GM21723 (cell line): ENCODE results near the gene S100A8.
"Not testable (repeated sequence)": the region's sequence is repeated elsewhere in the genome, so short reads cannot be mapped to it uniquely, and the experiment has no call there.

Experiments used
- ATAC-seq: cut with Tn5 transposase; IDR thresholded peaks from one replicate; pipeline ENCODE4 v1.9.1; 2021; ENCODE audit warnings: mild to moderate bottlenecking, moderate library complexity; ENCODE audit not compliant: unreplicated experiment

Gene S100A8

DNA sequence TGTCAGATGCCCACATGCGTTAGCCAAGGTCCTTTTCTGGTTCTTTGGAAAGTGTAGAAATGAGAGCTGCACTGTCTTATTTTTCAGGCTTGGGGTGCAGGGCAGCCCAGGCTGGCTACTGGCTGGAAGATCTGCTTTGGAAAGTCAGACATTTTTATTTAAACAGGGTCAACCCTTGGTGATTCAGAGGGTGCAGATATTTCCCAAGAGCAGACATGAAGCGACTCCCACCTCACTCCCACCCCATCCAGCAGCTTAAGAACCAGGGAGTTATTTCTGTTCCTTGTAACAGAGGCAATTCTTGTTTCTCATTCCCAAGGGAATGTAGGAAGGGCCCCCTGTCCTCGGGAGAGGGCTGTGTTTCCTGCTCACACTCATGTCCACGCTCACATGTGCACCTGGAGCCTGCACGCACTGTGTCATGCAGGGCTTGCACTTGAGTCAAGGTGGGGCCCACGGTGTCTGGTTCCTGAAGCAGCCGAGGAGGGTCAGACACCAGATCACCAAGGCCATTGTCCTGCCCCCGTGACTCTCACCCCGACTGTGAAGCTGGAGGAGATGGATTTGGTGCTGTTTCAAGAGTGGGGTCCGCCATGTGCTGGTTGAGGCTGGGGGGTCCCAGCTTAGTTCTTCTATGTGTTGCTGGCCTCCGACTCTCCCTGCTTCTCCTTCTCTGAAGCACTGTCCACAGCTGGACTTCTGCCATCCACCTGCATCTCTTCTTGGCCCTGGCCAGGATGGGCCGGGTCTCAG is 26.4 kb upstream of the S100A8 start:
- ATAC-seq = no peak

DNA sequence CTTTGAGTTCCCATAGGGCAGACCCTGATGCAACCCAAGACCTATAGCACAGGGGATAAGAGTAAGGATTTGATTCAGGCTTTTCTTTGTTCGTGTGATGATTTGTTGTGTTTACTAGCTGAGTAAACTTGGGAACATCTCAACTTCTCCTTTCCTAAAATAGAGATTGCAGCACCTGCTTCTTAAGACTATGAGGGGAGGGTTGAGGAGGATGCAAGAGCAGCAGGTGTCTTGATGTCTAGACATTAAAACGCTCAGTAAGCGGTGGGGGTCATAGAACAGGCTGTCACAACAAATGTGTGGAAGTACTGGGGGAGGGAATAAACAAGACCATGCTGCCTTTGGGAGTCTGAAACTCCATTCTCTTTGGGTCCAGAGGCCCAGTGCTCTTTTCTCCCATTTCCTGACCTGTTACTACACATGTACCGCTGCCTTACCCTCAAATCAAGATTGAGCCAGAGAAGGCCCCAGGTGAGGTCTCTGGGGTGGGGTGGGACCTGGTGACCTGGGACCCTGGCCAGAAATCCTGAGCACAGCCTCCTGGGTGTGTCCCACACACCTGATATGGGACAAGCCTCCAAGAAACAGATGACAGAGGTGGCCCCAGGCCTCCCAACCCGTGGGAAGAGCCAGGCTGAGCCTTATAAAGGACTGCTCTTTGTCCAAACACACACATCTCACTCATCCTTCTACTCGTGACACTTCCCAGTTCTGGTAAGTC is 25.1 kb upstream of the S100A8 start, which contains the start of gene S100A7A:
Gene S100A7A, plus strand, starts transcription at position 671 of the 721 bp plus-strand sequence. CDS start 1,563 bp downstream, outside the sequence.
- no peak for ATAC-seq

DNA sequence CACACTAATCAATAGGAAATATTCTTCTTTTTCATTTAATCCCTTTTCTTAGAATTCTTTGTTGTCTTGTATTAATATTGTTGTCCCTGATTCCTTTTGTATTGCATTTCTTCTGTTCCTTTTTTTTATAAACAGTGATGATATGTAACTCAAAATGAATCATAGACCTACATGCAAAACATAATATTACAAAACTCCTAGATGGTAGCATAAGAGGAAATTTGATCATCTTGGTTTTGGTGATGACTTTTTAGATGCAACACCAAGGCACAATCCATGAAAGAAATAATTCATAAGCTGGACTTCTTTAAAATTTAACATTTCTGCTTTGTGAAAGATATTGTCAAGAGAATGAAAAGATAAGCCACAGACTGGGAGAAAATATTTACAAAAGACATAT is 23.1 kb upstream of the S100A8 start:
- not testable (repeated sequence) for ATAC-seq

DNA sequence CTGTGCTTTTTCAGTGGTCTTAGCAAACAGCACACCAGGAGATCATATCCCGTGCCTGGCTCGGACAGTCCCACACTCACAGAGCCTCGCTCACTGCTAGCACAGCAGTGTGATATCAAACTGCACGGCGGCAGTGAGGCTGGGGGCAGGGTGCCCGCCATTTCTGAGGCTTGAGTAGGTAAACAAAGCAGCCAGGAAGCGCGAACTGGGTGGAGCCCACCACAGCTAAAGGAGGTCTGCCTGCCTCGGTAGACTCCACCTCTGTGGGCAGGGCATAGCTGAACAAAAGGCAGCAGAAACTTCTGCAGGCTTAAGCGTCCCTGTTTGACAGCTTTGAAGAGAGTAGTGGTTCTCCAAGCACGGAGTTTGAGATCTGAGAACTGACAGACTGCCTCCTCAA is 16.4 kb upstream of the S100A8 start:
- not testable (repeated sequence) for ATAC-seq

DNA sequence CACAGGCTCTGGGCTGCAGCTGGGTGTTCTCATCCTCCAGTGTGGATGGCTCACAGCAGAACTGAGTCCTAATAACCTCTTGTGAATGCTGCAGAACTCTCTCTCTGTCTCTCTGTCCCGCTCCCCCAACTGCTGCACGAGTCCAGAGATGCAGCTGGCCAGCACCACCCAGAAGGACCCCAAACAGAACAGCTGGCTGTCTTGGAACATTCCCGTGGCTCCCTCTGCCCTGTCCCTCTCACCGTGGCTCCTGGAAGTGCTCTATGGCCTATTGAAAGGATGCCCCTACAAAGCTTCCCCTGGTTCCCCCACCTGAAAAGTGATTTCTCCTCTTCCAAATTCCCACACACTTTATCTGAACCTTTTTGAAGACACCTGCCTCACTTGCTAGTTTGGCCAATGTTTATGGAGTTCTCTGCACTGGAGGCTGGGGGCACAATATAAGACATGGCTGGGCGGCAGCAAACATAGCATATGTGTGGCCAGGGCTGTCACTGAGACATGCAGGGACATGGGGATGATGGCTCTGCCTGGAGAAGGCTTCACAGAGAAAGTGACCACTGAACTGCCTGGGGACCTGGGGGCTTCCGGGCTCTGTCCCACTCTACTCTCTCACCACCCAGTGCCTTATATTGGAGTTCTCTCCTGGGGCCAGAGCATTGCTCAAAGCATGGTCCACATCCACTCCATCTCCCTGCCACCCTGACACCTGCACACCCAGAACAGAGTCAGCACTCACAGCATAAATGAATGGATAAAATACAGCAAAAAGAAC is 15.1 kb upstream of the S100A8 start:
- not testable (repeated sequence) for ATAC-seq

DNA sequence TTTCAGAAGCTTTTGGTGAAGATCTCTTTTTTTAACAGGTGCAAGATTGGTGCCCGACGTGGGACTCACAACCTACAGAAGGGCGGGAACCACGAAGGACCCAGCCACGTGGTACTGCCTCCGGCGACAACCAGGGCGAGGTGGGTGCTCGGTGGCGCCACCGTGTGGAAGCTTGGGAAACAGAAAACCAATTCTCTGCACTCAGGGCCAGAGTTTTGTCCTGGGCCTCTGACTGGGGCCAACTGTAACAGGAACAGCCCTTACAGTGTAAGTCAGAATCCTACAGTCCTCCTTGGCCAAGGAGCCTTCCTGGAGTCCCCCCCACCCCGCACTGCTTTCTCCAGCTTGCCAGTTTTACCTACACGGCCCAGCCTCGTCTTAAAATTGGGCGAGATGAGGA is 13.9 kb upstream of the S100A8 start:
- no peak for ATAC-seq

DNA sequence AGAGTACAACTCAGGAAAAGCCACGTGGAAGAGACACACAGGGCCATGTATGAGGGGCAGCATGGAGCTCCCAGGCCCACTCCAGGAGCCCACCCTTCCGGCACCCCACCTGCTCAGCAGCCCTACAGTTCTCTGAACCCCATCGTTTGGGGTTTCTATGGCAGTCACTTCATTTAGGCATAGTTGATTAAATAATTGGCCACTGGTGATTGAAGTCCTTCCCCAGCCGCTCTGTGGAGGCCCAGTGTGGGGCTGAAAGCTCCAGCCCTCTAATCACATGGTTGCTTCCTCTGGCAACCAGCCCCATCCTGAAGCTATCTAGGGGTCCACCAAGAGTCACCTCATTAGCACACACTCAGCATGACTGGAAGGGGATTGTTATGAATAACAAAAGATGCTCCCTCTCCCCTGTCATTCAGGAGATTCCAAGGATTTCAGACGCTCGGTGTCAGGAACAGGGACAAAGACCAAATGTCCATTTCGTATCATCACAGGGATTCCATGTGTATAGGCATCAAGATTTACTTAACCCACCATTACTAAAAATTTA is 13.3 kb upstream of the S100A8 start:
- no peak for ATAC-seq

DNA sequence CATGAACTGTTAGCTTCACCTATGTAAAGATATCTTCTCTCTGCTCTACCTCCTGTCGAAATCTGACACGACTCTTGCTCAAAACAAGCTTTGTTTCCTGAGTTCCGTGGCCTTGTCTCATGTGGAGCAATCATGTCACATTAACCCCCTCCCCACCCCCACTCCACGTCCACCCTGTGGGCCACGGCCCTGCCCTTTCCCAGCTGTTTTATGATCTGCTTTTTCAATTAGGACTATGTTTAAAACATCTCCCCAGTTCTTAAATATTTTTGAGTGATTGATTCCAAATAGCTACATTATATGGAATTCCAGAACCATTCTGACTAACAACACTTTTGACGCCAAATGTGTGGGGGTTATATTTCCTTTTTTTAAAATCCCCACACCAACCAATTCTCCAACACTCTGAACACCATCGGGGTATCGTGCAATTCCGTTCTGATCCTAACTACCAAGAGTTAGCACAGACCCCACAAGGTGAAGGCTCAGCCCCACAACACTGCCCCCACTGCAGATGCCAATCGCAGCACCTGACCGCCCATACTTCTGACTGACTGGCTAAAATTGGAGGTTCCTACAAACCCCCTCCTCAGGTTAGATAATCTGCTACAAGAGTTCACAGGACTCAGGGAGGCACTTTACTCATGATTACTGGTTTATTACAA is 12.7 kb upstream of the S100A8 start:
- ATAC-seq = no peak

DNA sequence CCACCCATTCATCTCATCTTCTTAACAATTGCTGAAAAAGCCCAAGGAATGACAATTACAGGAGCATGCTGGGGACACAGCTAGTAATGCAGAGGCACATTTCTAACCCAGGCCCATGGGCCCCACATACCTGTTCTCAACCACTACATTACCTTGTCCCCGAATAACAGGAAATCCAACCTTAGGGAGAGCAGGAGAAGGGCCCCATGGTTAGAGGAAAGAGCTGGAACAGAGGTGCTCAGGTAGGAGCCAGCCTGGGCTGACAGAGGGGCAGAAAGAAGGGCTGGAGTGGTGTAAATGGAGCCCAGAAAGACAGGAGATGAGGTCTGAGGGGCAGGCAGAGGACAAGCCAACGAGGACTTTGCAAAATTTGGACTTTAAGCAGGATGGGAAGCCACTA is 11.4 kb upstream of the S100A8 start:
- ATAC-seq = no peak

DNA sequence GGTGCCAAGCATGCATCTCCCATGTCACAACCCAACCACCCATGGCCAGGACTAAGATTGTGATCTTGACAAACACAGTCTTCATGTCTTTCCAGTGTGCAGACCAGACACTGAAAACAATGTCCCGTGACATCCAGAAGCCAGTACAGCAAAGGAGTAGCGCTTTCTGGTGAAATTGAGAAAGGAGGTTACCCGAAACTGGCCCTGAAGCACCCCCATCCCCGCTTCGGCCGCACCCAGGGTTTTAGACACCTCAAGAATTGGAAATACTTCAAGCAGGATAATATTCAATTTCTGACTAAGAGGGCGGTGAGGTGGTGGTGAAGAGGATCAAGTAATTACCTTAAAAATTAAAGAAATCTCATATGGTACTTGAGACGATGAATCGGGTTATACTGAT is 10.6 kb upstream of the S100A8 start:
- no peak for ATAC-seq

DNA sequence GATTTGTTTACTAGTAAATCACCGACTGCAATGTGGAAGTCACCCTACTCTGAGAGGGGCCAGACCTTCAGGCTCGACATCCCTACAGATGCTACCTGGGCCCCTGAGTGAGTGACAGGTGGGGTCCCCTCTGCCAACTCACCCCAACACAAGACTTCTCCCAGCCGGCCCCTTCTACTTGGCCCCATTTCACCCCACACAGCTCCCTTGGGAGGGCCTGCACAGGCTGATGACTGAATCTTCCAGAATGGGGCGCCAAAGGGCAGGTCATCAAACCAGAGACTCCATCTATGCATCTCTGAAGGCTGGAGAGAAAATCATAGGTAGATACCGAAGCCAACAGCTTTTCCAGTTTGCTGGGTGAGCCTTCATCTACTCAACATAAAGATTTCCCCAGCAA is 9.4 kb upstream of the S100A8 start:
- ATAC-seq = no peak

DNA sequence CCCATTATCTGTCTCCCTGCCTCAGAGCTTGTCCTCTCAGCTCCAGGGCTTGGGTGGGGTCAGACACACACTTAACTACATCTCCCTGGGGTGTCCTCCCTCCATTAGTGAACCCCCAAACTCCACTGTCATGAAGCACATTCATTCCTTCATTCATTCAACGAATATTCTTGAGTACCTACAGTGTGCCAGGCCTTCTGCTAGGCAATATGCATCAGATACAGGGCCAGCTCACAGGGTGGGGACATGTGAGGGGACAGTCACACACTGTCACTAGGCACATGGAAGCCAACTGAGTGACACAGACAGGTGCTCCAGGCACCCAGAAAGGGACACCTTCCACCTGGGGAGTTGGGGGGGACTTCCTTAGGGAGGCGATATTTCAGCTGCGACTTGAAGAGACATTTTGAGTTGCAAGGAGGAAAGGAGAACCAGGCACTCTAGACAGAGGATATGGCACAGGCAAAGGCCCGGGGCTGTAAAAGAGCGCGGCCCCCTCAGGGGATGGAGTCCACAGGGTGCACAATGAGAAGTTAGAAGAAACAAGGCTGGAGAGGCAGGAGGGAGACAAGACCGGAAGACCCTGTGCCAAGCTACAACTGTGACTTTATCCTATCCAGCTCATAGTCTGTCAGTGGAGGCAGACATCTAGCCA is 8.7 kb upstream of the S100A8 start:
- no peak for ATAC-seq

DNA sequence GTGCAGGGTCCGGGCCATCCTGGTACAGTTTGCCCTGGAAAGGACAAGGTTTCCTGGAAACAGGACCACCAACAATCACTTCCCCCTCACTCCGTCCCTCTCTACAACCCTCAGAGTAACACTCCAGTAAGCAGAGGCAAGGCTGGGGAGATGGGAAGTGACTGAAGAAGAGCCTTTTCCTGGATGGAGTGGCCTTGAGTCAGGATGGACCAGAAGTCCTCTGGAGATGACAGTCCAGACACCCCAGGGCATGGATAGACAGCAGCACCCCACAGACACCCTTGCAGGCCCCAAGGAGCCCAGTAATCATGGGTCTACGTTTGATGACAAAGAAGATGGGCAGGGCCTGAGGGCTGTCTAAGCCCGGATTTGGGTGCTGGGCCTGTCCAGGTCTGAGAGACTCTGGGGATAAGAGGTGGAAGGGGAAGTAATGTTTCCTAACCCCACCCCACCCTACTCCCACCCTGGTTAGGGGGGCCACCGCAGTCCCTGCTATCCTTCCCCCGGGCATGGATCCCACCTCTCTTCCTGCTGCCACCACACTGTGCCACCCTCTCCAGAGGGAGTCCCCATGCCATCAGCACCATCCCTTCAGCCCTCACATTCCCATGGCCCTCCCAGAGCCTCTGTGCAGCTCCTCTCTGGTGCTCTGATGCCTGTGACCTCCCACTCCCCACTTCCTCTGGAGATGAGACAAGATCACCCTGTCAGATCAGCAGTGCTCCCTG is 7.2 kb upstream of the S100A8 start:
- no peak for ATAC-seq

DNA sequence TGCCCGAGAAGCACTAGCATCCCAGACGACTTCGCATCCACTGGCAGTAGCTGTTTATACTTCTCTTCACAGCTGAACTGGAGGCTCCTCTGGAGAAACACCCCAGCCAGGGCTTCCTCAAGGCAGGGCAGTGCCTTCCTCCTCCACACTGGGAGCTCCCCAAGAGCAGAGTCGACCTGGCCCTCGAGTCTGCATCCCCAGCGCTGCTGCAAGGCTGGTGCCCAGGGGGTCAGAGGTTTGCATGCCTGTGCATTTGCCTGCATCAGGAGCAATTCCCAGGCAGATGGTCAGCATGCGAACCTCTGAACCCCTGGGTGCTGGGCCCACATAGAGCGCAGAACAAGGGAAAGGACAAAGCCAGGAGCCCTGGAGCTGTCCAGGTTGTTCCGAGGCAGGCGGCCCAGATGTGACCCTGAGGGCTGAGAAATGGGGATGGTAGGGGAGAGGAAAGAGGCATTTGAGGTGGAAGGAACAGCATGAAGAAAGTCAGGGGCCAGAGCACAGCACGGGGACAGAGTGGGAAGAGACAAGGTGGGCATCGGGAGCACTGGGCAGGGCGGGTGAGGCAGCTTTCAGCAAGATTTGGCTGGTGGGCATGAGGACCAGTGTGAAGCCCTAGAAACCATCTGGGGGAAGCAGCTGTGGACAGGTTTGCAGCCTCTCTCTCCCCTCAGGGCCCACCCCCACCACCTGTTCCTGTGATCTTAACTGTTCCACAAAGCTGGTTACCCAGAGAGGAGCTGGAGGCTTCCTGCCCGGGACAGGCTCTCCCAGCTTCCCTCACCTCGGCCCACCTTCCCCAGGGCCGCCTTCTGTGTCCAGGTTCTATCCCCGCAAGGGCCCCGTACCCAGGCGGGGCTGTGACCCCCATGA is 6.4 kb upstream of the S100A8 start:
- ATAC-seq = no peak

DNA sequence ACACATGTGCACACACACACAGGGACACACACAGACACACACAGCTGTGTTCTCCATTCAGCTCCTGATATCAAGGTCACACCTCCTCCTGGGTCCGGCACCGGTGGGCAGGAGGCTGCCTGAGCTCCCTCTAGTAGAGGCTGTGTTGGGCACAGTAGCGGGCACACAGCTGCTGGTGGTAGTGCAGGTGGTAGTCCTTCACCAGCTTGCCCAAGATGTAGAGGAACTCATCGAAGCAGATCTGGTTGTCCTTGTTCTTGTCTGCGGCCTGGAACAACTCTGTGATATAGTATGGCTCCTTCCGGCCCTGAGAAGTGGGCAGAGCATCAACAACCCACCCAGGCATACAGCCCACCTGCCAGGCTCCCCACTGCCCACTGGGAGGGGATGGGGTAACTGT is 5.6 kb upstream of the S100A8 start:
- ATAC-seq = no peak

DNA sequence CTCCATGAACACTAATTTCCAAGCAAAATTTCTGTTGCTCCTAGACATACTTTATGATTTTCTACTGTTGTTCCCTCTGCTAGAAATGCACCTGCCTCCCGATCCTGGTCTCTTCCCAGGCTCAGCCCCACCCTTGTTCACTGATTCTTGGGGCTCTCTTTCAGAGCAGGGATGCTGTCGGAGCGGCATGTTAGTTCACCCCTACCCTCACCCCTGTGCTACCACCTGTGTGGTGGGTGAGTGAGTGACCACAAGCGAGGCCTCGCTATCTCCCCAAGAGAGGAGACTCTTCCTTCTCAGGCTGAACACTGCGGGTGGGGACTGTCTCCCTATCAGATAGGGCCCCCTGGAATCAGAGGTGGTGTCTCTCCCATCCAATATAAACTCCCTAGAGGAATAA is 4.9 kb upstream of the S100A8 start:
- no peak for ATAC-seq

DNA sequence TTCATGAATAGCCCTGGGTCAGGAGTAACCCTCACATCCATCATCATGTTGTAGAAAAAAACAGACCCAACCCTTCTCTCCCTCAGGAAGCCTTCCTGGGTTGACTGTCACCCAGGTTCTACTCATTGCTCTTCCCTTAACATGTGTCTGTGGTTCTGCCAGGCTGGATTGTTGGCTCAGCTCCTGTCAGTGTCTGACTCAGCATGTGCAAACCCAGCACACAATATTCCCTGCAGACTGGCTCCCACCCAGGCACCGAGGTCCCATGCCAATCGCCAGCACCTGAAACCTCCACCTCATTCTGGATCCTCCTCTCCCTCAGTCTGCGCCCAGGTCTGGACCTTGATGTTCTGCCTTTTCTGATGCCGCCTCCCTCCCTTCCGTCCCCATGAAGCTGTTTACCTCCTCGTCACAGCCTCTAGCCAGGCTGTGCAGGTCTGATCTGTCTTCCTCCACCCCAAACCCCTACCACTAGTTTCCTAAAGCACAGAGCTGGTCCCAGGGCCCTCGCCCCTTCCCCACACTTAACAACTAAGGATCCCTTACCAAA is 4.3 kb upstream of the S100A8 start:
- no peak for ATAC-seq

DNA sequence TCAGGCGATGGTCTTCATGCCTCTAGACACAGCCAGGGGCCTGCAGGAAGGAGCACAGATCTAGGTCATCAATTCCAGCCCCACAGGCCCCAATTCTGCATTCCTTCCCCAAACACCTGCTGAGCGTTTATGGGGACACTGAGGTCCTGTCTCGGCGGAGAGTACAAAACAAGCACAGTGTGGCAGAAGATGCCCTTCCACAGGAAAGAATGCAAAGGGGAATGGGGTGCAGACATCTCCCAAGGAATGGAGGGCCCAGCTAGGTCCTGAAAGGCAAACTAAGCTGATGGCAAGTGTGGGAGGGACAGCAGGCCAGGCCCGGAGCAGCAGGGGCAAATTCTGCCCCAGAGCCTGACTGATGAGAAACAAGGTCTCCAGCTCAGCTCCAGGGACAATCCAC is 3.5 kb upstream of the S100A8 start:
- ATAC-seq = no peak
